Upper lobe of left lung (tissue), 6 donors: Measurements from ENCODE around the gene MAP4K2. TPM values are rescaled to one million over a fixed set of nuclear protein-coding genes. Genes with fewer than 3 reads are reported as not detected.

Experiments
- ATAC-seq, 2 donors: fragments of 200-7000 bp; cut with Tn5 transposase; one replicate each; pipeline ENCODE4 v1.9.1; 2022; ENCODE audit warnings: mild to moderate bottlenecking in 2 of 2, moderate library complexity in 2 of 2; ENCODE audit not compliant: low FRiP score in 2 of 2
- DNase-seq, 2 donors: peaks; one replicate each; pipeline ENCODE4 v3.0.0-alpha.2; 2019 to 2020
- H3K27ac ChIP-seq, 4 donors: fragments of 200-600 bp; sonication (generic); one replicate each; pipeline ENCODE4 v1.5.1; 2016 to 2019
- H3K27me3 ChIP-seq, 4 donors: fragments of 200-600 bp; sonication (generic); one replicate each; pipeline ENCODE4 v1.5.1; 2017 to 2019
- H3K36me3 ChIP-seq, 4 donors: fragments of 200-600 bp; sonication (generic); one replicate each; pipeline ENCODE4 v1.5.1; 2016 to 2019
- H3K4me1 ChIP-seq, 4 donors: fragments of 200-600 bp; sonication (generic); one replicate each; pipeline ENCODE4 v1.5.1; 2018 to 2019
- H3K4me3 ChIP-seq, 4 donors: fragments of 200-600 bp; sonication (generic); one replicate each; pipeline ENCODE4 v1.5.1; 2017 to 2019; ENCODE audit warnings: mild to moderate bottlenecking in 2 of 4, moderate library complexity in 1 of 4
- H3K9me3 ChIP-seq, 4 donors: fragments of 200-600 bp; sonication (generic); one replicate each; pipeline ENCODE4 v1.5.1; 2018 to 2019
- EP300 ChIP-seq, 4 donors: sonication (generic); formaldehyde crosslinking; IDR thresholded peaks; one replicate each; pipeline ENCODE4 v1.5.1; 2017; ENCODE audit warnings: antibody characterized with exemption in 4 of 4, control low read depth in 2 of 4
- POLR2A ChIP-seq, 4 donors: fragments of 450-650 bp; IDR thresholded peaks; one replicate each; pipeline ENCODE4 v1.5.1; 2016 to 2017; ENCODE audit warnings: antibody characterized with exemption in 4 of 4, mild to moderate bottlenecking in 2 of 4
- POLR2AphosphoS5 ChIP-seq, 2 donors: sonication (generic); formaldehyde crosslinking; IDR thresholded peaks; one replicate each; pipeline ENCODE4 v1.5.1; 2017; ENCODE audit warnings: antibody characterized with exemption in 2 of 2
- WGBS, 2 donors: methylation state at CpG; one replicate each; pipeline ENCODE4 v1.1.5; 2017 to 2018; 5-methylcytosine and 5-hydroxymethylcytosine counted together
- total RNA-seq, 6 donors: library from RNA; depleted of rRNA in 4 of 6; stranded (reverse); fragments of >200 nt in 4 of 6; gene quantifications; one replicate each; pipeline versions ENCODE4 v1.1.0 to v1.2.1, GENCODE V29; 2016 to 2021
- TF ChIP-seq, protein P1 (sequence below), 6 experiments: fragments of 450-650 bp in 4 of 6; fragments of 200-600 bp in 2 of 6; sonication (generic) in 2 of 6; IDR thresholded peaks; one replicate each; pipeline ENCODE4 v1.5.1; 2016 to 2019; ENCODE audit warnings: antibody characterized with exemption in 6 of 6
- donor health status: DM: no; HTN: no; CAD: no; lungs with moderate emphysema.
- donor health status: DM: no; HTN: yes; CAD: no; lungs with severe emphysema.

Gene MAP4K2
- total RNA-seq, 6 donors from 2014 or later = 19.0 to 84.7 (median 29.2) TPM

GRCh38 chr11:64776425-64776824 lies 26.6 kb downstream of the MAP4K2 start:
- TF ChIP-seq, protein P1, sequence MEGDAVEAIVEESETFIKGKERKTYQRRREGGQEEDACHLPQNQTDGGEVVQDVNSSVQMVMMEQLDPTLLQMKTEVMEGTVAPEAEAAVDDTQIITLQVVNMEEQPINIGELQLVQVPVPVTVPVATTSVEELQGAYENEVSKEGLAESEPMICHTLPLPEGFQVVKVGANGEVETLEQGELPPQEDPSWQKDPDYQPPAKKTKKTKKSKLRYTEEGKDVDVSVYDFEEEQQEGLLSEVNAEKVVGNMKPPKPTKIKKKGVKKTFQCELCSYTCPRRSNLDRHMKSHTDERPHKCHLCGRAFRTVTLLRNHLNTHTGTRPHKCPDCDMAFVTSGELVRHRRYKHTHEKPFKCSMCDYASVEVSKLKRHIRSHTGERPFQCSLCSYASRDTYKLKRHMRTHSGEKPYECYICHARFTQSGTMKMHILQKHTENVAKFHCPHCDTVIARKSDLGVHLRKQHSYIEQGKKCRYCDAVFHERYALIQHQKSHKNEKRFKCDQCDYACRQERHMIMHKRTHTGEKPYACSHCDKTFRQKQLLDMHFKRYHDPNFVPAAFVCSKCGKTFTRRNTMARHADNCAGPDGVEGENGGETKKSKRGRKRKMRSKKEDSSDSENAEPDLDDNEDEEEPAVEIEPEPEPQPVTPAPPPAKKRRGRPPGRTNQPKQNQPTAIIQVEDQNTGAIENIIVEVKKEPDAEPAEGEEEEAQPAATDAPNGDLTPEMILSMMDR (IDR thresholded peaks at IDR 0.05) = no peak
- TF ChIP-seq POLR2A (IDR thresholded peaks at IDR 0.05) (no peak), POLR2AphosphoS5 (IDR thresholded peaks at IDR 0.05) (no peak), EP300 (IDR thresholded peaks at IDR 0.05) (no peak)
- Histone ChIP-seq H3K9me3 (no peaks in the 10 kb centered on the region), H3K4me1 (peaks cover 45 to 67% (median 51%) of the 10 kb centered on the region in 4 donors), H3K4me3 (peak overlapping the region in 3 of 4 donors; percentile 91 to 99 (median 99)), H3K27ac (peak overlapping the region in 2 of 4 donors; percentile 100), H3K27me3 (no peaks in the 10 kb centered on the region), H3K36me3 (peaks cover 46 to 58% (median 49%) of the 10 kb centered on the region in 4 donors)
- ATAC-seq (no peak), DNase-seq (no peak)
- WGBS, 2 donors = 60 to 66% methylated on average over 6 of the region's 6 CpGs

DNA sequence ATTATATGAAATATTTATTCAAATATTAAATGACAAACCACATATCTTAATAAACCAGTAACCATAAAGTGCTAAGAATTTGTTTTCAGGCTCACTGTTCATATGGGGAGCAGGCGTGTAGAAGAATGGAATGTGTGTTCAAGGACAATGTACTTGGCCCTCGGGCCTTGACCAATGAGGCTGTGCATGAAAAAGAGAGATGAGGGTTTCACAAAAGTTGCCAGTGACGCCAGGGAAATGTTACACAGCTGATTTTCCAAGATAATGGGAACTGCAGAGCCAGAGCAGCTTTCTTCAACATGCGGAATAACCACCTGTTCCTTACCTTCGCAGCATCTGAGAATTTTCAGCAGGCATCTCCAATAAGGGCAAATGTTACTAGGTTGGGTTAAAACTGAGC lies 28.9 kb downstream of the MAP4K2 start:
- no peaks in the 10 kb centered on the region for H3K9me3 ChIP-seq
- peak overlapping the region in 1 of 4 donors; percentile 77 for H3K27ac ChIP-seq
- no peak for ATAC-seq
- no peaks in the 10 kb centered on the region for H3K27me3 ChIP-seq
- WGBS, 2 donors = 75 to 82% methylated on average over 5 of the region's 5 CpGs
- H3K4me3 ChIP-seq = no peak overlapping the region
- no peak for TF ChIP-seq EP300 (IDR thresholded peaks at IDR 0.05)
- TF ChIP-seq, protein P1 (IDR thresholded peaks at IDR 0.05) = no peak
- TF ChIP-seq POLR2A (IDR thresholded peaks at IDR 0.05) = no peak
- TF ChIP-seq POLR2AphosphoS5 (IDR thresholded peaks at IDR 0.05) = no peak
- peaks cover 41 to 62% (median 43%) of the 10 kb centered on the region in 4 donors for H3K4me1 ChIP-seq
- no peak for DNase-seq
- peaks cover 67 to 81% (median 70%) of the 10 kb centered on the region in 4 donors for H3K36me3 ChIP-seq

- WGBS, 2 donors = 54 to 57% methylated on average over 3 of the region's 3 CpGs
- Histone ChIP-seq H3K4me3 (no peak overlapping the region), H3K27ac (peak overlapping the region; percentile 47 to 77 (median 64)), H3K9me3 (no peaks in the 10 kb centered on the region), H3K36me3 (peaks cover 84 to 98% (median 87%) of the 10 kb centered on the region in 4 donors), H3K4me1 (peaks cover 45 to 71% (median 50%) of the 10 kb centered on the region in 4 donors), H3K27me3 (no peaks in the 10 kb centered on the region)
- DNase-seq (no peak), ATAC-seq (no peak)
- TF ChIP-seq POLR2A (IDR thresholded peaks at IDR 0.05) (no peak), POLR2AphosphoS5 (IDR thresholded peaks at IDR 0.05) (no peak), EP300 (IDR thresholded peaks at IDR 0.05) (no peak)
- TF ChIP-seq, protein P1 (IDR thresholded peaks at IDR 0.05) = no peak
Observed at GRCh38 chr11:64772303-64773018, 30.6 kb downstream of the MAP4K2 start.

GRCh38 chr11:64771861-64772260 lies 31.2 kb downstream of the MAP4K2 start:
- no peaks in the 10 kb centered on the region for H3K27me3 ChIP-seq
- no peak for DNase-seq
- no peak overlapping the region for H3K4me3 ChIP-seq
- TF ChIP-seq POLR2A (IDR thresholded peaks at IDR 0.05) = no peak
- TF ChIP-seq, protein P1 (IDR thresholded peaks at IDR 0.05) = no peak
- no peak for TF ChIP-seq POLR2AphosphoS5 (IDR thresholded peaks at IDR 0.05)
- TF ChIP-seq EP300 (IDR thresholded peaks at IDR 0.05) = no peak
- no peaks in the 10 kb centered on the region for H3K9me3 ChIP-seq
- WGBS, 2 donors = 47 to 78% methylated on average over 2 of the region's 2 CpGs
- ATAC-seq = peak in 1 of 2 donors; percentile 11
- peaks cover 42 to 65% (median 47%) of the 10 kb centered on the region in 4 donors for H3K4me1 ChIP-seq
- H3K27ac ChIP-seq = peak overlapping the region in 3 of 4 donors; percentile 47 to 77 (median 74)
- peaks cover 90 to 100% (median 93%) of the 10 kb centered on the region in 4 donors for H3K36me3 ChIP-seq
